SK-N-SH treated with all-trans-retinoic acid at 6 μM for 48 hours (cell line): ENCODE results near the gene KIF20A.
"Not testable (repeated sequence)": the region's sequence is repeated elsewhere in the genome, so short reads cannot be mapped to it uniquely, and the experiment has no call there.

Experiments used
- ATAC-seq: fragments of 200-7000 bp; cut with Tn5 transposase; 3 replicates; pipeline ENCODE4 v1.9.1; 2020; ENCODE audit warnings: mild to moderate bottlenecking, moderate library complexity
- ARNTL ChIP-seq: fragments of 450-650 bp; formaldehyde crosslinking; IDR thresholded peaks from 2 replicates; pipeline ENCODE4 v1.5.0; 2020; ENCODE audit warnings: low read depth, mild to moderate bottlenecking, moderate library complexity, borderline replicate concordance
- BACH2 ChIP-seq: fragments of 250-450 bp; sonication (Bioruptor Pico); IDR thresholded peaks from 2 replicates; pipeline ENCODE4 v1.9.0; 2021; ENCODE audit warnings: mild to moderate bottlenecking, borderline replicate concordance
- CREB5 ChIP-seq: fragments of 250-450 bp; sonication (Bioruptor Pico); IDR thresholded peaks from 2 replicates; pipeline ENCODE4 v1.5.1; 2020; ENCODE audit warnings: low read depth, mild to moderate bottlenecking, moderate library complexity
- CSDC2 ChIP-seq: fragments of 250-450 bp; sonication (Bioruptor Pico); IDR thresholded peaks from 2 replicates; pipeline ENCODE4 v1.5.0; 2020; ENCODE audit warnings: mild to moderate bottlenecking, moderate library complexity
- CSRNP3 ChIP-seq: fragments of 250-450 bp; sonication (Bioruptor Pico); IDR thresholded peaks from 2 replicates; pipeline ENCODE4 v1.5.1; 2021; ENCODE audit warnings: mild to moderate bottlenecking, moderate library complexity
- ESRRG ChIP-seq: fragments of 250-450 bp; sonication (Bioruptor Pico); IDR thresholded peaks from 2 replicates; pipeline ENCODE4 v1.6.1; 2021; ENCODE audit warnings: mild to moderate bottlenecking
- ISL1 ChIP-seq: fragments of 250-450 bp; sonication (Bioruptor Pico); IDR thresholded peaks from 2 replicates; pipeline ENCODE4 v2.1.2; 2022; ENCODE audit warnings: mild to moderate bottlenecking, moderate library complexity
- OSR1 ChIP-seq: fragments of 250-450 bp; sonication (Bioruptor Pico); IDR thresholded peaks from 2 replicates; pipeline ENCODE4 v1.8.0; 2022; ENCODE audit warnings: moderate library complexity, mild to moderate bottlenecking, inconsistent platforms
- PATZ1 ChIP-seq: fragments of 250-450 bp; sonication (Bioruptor Pico); IDR thresholded peaks from 2 replicates; pipeline ENCODE4 v1.8.0; 2020; ENCODE audit warnings: mild to moderate bottlenecking, moderate library complexity, borderline replicate concordance
- POU6F1 ChIP-seq: fragments of 250-450 bp; sonication (Bioruptor Pico); IDR thresholded peaks from 2 replicates; pipeline ENCODE4 v1.8.0; 2021; ENCODE audit warnings: low read depth, mild to moderate bottlenecking, moderate library complexity, borderline replicate concordance
- PPARA ChIP-seq: fragments of 250-450 bp; sonication (Bioruptor Pico); IDR thresholded peaks from 2 replicates; pipeline ENCODE4 v1.5.0; 2020; ENCODE audit warnings: mild to moderate bottlenecking, borderline replicate concordance
- RARB ChIP-seq: fragments of 250-450 bp; sonication (Bioruptor Pico); IDR thresholded peaks from 2 replicates; pipeline ENCODE4 v1.8.0; 2021; ENCODE audit warnings: mild to moderate bottlenecking, moderate library complexity
- TCF4 ChIP-seq: fragments of 250-450 bp; sonication (Bioruptor Pico); IDR thresholded peaks from 2 replicates; pipeline ENCODE4 v1.8.0; 2021; ENCODE audit warnings: mild to moderate bottlenecking, moderate library complexity, borderline replicate concordance
- TOX ChIP-seq: fragments of 250-450 bp; sonication (Bioruptor Pico); IDR thresholded peaks from 2 replicates; pipeline ENCODE4 v1.8.0; 2021; ENCODE audit warnings: mild to moderate bottlenecking, moderate library complexity, borderline replicate concordance
- TSHZ2 ChIP-seq: fragments of 250-450 bp; sonication (Bioruptor Pico); IDR thresholded peaks from 2 replicates; pipeline ENCODE4 v1.5.0; 2020; ENCODE audit warnings: mild to moderate bottlenecking, moderate library complexity
- ZC3H10 ChIP-seq: fragments of 250-450 bp; sonication (Bioruptor Pico); IDR thresholded peaks from 2 replicates; pipeline ENCODE4 v1.5.1; 2021; ENCODE audit warnings: mild to moderate bottlenecking, moderate library complexity
- ZFP3 ChIP-seq: fragments of 250-450 bp; sonication (Bioruptor Pico); IDR thresholded peaks from 2 replicates; pipeline ENCODE4 v1.5.0; 2020; ENCODE audit warnings: mild to moderate bottlenecking, moderate library complexity
- ZNF70 ChIP-seq: fragments of 450-650 bp; formaldehyde crosslinking; IDR thresholded peaks from 2 replicates; pipeline ENCODE4 v1.5.0; 2020; ENCODE audit warnings: mild to moderate bottlenecking, moderate library complexity
- ZNF8 ChIP-seq: fragments of 450-650 bp; formaldehyde crosslinking; IDR thresholded peaks from 2 replicates; pipeline ENCODE4 v1.5.0; 2020; ENCODE audit warnings: mild to moderate bottlenecking, moderate library complexity

KIF20A gene

GRCh38 chr5:138149530-138149929, 29.4 kb upstream of the KIF20A start:
- peak; percentile 66 for ATAC-seq
- TF ChIP-seq RARB (CRISPR knock-in tag) (no peak), ZC3H10 (CRISPR knock-in tag) (no peak), ISL1 (CRISPR knock-in tag) (no peak), CSRNP3 (no peak), CSDC2 (CRISPR knock-in tag) (no peak), CREB5 (CRISPR knock-in tag) (no peak), OSR1 (no peak), ZNF8 (CRISPR knock-in tag) (no peak), POU6F1 (no peak), ESRRG (no peak)

- ATAC-seq, result not testable (repeated sequence)
These were observed 22.9 kb upstream of the KIF20A start for GRCh38 chr5:138155977-138156376.

- ATAC-seq, result no peak
- TF ChIP-seq TCF4 (CRISPR knock-in tag), result no peak
- TF ChIP-seq ZNF70 (CRISPR knock-in tag), result no peak
- TF ChIP-seq ZFP3 (CRISPR knock-in tag), result no peak
- TF ChIP-seq BACH2 (CRISPR knock-in tag), result no peak
- no peak for TF ChIP-seq PPARA (CRISPR knock-in tag)
- TF ChIP-seq ARNTL (CRISPR knock-in tag), result no peak
- no peak for TF ChIP-seq ZNF8 (CRISPR knock-in tag)
- TF ChIP-seq CREB5 (CRISPR knock-in tag), result no peak
- TF ChIP-seq PATZ1 (CRISPR knock-in tag), result no peak
- no peak for TF ChIP-seq TOX (CRISPR knock-in tag)
- TF ChIP-seq CSRNP3, result no peak
- no peak for TF ChIP-seq OSR1
These were observed 21.3 kb upstream of the KIF20A start for GRCh38 chr5:138157626-138158025.

GRCh38 chr5:138159666-138160065, 19.2 kb upstream of the KIF20A start:
- ATAC-seq, result no peak
- TF ChIP-seq TSHZ2 (CRISPR knock-in tag) (no peak), CREB5 (CRISPR knock-in tag) (no peak), TOX (CRISPR knock-in tag) (no peak), BACH2 (CRISPR knock-in tag) (no peak)
